Natural killer cell treated with Interleukin-12 subunit alpha and Interleukin-12 subunit beta and Interleukin-15 and Interleukin-18, amount 100 ng/mL, for 72 hours (primary cell): ENCODE results near the gene AKR7A3. TPM values are rescaled to one million over a fixed set of nuclear protein-coding genes. Genes with fewer than 3 reads are reported as not detected.
"Not testable (repeated sequence)": the region's sequence is repeated elsewhere in the genome, so short reads cannot be mapped to it uniquely, and the experiment has no call there.

Experiments
- ATAC-seq, 2 donors: fragments of 150-1000 bp; cut with Tn5 transposase in 1 of 2; sonication (Bioruptor Pico), chemical (Tn5 transposase) in 1 of 2; 2 replicates each; pipeline ENCODE4 v1.10.0; 2021
- DNase-seq: peaks from one replicate; pipeline ENCODE4 v3.0.0; 2022; ENCODE audit warnings: low spot score
- H3K27ac Mint-ChIP-seq, 2 donors: 1 replicate in 1 of 2; 2 replicates in 1 of 2; pipeline ENCODE4 v1.8.0; 2022; ENCODE audit warnings: mixed read lengths in 2 of 2, mild to moderate bottlenecking in 1 of 2, moderate library complexity in 1 of 2
- H3K27me3 Mint-ChIP-seq, 2 donors: 1 replicate in 1 of 2; 2 replicates in 1 of 2; pipeline ENCODE4 v1.8.0; 2022; ENCODE audit warnings: mixed read lengths in 2 of 2
- H3K36me3 Mint-ChIP-seq: one replicate; pipeline ENCODE4 v1.8.0; 2022; ENCODE audit warnings: mixed read lengths
- H3K4me1 Mint-ChIP-seq, 2 donors: 1 replicate in 1 of 2; 2 replicates in 1 of 2; pipeline ENCODE4 v1.8.0; 2022; ENCODE audit warnings: low read depth in 2 of 2, mixed read lengths in 2 of 2, mild to moderate bottlenecking in 1 of 2
- H3K4me3 Mint-ChIP-seq: one replicate; pipeline ENCODE4 v1.8.0; 2022; ENCODE audit warnings: mixed read lengths
- H3K9me3 Mint-ChIP-seq: 2 replicates; pipeline ENCODE4 v1.8.0; 2022; ENCODE audit warnings: mixed read lengths
- total RNA-seq, 2 donors: library from RNA; stranded (reverse); gene quantifications; one replicate each; pipeline ENCODE4 v1.2.3, GENCODE V29; 2022

The AKR7A3 gene
- 1 to 10 TPM in 1 of 2 donors, under 1 TPM in 1; 0.43 to 2.0 TPM for total RNA-seq

DNA sequence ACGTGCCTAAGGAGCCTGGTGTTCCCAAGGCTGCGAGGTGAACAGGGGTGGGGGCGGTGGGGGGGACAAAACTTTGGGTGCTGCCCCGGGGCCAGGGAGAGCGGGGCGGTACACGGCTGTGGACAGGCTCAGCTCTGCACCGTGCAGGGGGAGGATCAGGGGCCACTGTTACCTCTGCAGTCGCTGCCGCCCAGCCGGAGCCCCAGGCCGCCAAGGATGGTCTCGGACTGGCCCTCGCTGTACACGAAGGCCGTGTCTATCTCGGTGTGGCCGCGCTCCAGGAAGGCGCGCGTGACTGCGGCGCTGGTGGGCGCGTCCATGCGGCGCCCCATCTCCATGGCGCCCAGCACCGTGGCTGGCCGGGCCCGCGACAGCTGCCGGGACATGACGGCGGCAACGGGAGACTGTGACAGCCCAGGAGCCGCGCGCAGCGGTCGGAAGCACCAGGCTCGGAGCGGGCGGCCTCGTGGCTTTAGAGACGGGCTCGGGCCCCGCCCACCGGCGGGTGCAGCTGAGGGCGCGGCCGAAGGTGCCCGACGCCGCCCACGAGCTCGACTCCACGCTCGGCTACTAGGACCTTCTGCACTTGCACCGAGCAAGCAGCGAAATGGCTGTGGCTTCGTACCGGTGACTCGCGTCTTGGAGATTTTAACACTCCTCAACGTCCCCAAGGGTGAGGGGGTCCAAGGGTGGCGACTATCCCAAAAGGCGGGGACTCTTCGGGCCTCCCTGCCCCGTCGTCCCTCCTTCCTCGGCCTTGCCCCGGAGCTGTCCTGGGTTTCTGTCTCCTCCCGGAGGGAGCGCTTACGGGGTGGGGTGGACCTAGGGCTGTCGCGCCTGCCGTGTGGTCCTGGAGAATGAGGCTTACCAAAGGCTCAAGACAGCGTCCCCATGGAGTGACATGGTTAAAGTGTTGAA lies at the start of gene AKR7A3:
AKR7A3 (minus strand) TSS at position 447 of the 918 bp plus-strand sequence; CDS start at position 386, 61 bp downstream.
- H3K4me1 Mint-ChIP-seq, H3K36me3 Mint-ChIP-seq, H3K9me3 Mint-ChIP-seq, H3K27ac Mint-ChIP-seq: not testable (repeated sequence)
- H3K27me3 Mint-ChIP-seq: peaks cover 12 to 15% of the 10 kb centered on the region in 2 donors
- DNase-seq (peak; percentile 70), ATAC-seq (peak; percentile 90 to 92)
- H3K4me3 Mint-ChIP-seq: peak within 1 kb of the TSS; percentile 69

DNA sequence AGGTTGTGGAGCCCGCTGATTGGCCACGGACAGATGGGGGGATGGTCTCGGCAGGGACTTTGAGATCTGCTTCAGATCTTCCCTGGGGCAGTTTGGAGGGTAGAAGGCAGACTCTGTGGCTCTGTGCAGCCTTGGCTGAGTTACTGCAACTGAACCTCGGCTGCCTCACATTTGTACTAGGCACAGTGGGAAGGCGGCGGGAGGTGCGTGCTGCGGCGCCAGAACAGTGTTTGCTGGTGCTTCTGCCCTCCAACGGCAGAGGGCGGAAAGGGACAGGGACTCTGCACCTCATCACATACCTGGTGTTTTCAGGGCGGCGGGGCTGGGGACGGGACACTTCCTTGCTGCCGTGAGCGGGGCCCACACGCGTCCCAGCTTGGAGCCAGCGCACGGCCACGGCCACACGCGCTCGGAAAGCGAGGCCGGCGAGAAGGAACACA lies 49.8 kb upstream of the AKR7A3 start:
- H3K36me3 Mint-ChIP-seq: no peaks in the 10 kb centered on the region

DNA sequence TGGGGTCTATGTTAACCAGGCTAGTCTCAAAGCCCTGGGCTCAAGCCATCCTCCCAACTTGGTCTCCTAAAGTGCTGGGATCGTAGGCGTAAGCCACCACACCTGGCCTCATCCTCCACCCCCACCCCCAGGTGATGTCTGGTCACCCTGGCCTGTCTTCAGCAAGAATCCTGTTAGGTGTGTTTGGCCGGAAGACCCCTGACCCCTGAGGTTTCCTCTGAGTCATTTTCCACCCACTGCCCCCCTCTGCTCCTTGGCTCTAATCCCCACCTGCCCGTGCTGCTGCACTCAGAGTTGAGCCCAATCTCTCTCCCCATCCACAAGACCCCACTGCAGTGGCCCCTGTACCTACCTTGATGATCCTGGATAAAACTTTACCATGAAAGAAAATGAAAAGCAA lies 48.7 kb upstream of the AKR7A3 start:
- H3K9me3 Mint-ChIP-seq: no peaks in the 10 kb centered on the region
- H3K27ac Mint-ChIP-seq: no peak overlapping the region
- ATAC-seq: no peak
- H3K4me1 Mint-ChIP-seq: peaks cover 0 to 7% of the 10 kb centered on the region in 2 donors
- H3K36me3 Mint-ChIP-seq: no peaks in the 10 kb centered on the region
- no peak overlapping the region for H3K4me3 Mint-ChIP-seq
- DNase-seq: no peak
- no peaks in the 10 kb centered on the region for H3K27me3 Mint-ChIP-seq

More for the DNA sequence above, 49.8 kb upstream of the AKR7A3 start:
- Mint-ChIP-seq H3K4me1 (peaks cover 0 to 9% of the 10 kb centered on the region in 2 donors), H3K27ac (no peak overlapping the region), H3K9me3 (no peaks in the 10 kb centered on the region), H3K27me3 (no peaks in the 10 kb centered on the region), H3K4me3 (no peak overlapping the region)
- DNase-seq: no peak
- no peak for ATAC-seq

DNA sequence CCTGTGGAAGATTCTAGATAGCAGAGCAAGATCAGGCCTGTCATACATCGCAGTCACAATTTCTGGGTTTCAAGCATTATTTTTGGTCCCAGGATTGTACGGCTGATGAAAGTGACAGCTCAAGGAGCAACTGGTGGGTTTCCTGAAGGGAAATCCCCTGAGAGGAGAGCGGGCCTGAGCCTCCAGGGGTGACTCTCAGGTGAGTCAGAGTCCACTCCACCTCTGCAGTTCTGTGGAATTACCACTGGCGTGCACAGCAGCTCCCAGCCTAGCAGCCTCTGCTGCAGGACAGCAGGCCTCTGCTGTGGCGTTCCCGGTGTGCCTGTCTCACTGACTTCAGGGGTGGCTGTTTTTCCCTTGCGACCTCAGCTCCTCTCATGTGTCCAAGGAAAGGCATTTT lies 48.0 kb upstream of the AKR7A3 start:
- H3K27ac Mint-ChIP-seq: no peak overlapping the region
- no peak for ATAC-seq
- no peaks in the 10 kb centered on the region for H3K27me3 Mint-ChIP-seq
- peaks cover 0 to 7% of the 10 kb centered on the region in 2 donors for H3K4me1 Mint-ChIP-seq
- H3K4me3 Mint-ChIP-seq: no peak overlapping the region
- H3K36me3 Mint-ChIP-seq: no peaks in the 10 kb centered on the region
- H3K9me3 Mint-ChIP-seq: no peaks in the 10 kb centered on the region
- DNase-seq: no peak

DNA sequence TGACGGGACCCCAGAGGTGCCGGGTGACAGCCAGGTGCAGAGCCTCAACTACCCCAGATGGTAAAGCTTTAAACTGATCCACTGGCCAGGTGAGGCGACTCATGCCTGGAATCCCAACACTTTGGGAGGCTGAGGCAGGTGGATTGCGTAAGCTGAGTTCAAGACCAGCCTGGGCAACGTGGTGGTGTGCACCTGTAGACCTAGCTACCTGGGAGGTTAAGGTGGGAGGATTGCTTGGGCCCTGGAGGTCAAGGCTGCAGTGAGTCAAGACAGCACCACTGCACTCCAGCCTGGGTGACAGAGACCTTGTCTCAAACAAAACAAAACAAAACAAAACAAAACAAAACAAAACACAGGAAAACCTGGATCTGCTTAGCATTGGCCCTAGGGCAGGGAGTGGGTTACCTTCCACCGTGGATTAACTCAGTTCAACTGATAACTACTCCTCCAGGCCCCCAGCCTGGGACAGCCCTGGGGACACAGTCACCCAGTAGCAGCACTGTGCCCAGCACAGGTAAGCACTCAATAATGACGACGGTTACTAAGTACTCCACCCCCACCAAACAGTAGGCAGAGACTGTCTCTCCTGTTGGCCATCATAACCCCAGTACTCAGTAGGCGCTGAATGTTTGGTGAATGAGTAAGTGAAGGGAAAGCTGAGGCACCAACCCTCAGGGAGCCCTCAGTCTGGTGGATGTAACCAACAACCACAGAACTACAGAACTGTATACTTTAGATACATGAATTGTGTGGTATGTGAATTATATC lies 45.2 kb upstream of the AKR7A3 start:
- Mint-ChIP-seq H3K27me3 (no peaks in the 10 kb centered on the region), H3K36me3 (no peaks in the 10 kb centered on the region), H3K4me3 (no peak overlapping the region), H3K27ac (no peak overlapping the region), H3K4me1 (peaks cover 0 to 3% of the 10 kb centered on the region in 2 donors), H3K9me3 (no peaks in the 10 kb centered on the region)
- DNase-seq (no peak), ATAC-seq (no peak)

DNA sequence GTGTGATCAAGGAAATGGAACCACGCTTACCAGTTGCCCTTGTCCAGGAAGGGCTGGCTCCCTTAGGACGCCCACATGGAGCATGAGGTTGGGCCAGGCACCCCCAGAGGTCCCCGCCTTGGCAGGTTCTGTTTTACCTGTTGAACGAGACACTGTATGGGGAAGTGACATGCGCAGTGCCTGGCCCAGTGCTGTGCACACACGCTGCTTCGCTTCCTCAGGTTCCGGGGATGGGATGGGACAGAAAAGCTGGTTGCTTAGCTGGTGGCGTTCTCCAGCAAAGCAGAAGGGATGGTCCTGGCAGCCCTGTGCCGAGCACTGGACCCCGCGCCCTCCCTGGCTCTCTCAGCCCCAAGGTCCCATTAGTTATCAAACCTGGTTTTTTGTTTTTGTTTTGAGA lies 44.3 kb upstream of the AKR7A3 start:
- Mint-ChIP-seq H3K36me3 (no peaks in the 10 kb centered on the region), H3K27me3 (no peaks in the 10 kb centered on the region), H3K4me3 (no peak overlapping the region), H3K9me3 (no peaks in the 10 kb centered on the region), H3K4me1 (peaks cover 0 to 3% of the 10 kb centered on the region in 2 donors), H3K27ac (no peak overlapping the region)
- DNase-seq (no peak), ATAC-seq (no peak)

DNA sequence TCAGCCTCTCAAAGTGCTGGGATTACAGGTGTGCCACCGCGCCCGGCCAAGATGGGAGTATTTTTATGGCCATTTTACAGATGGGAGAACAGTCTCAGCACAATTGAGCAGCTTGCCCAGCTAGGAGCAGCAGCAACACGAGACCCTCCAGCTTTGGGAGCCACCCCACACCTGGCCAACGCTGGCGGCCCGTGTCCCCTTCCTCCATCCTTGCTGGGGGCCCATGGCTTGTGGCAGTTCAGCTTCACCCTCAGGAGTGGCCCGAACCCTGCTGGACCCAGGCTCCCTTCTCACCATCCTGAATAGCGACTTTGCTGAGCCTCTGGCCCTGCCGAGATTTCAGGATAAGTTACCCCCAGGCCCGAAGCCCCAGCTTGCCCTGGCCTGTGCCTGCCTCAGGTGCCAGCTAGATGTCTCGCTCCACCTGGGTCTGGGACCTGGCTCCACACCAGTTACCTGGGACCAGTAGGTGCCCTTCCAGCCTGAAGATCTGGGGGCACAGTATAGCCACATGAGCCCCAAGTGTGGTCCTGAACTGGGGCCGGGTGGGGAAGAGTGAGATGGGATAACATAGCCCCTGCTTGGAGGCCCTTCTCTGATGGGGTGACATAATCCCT lies 42.8 kb upstream of the AKR7A3 start:
- Mint-ChIP-seq H3K4me3 (no peak overlapping the region), H3K9me3 (no peaks in the 10 kb centered on the region), H3K27ac (no peak overlapping the region), H3K4me1 (no peaks in the 10 kb centered on the region), H3K36me3 (no peaks in the 10 kb centered on the region), H3K27me3 (no peaks in the 10 kb centered on the region)
- DNase-seq (no peak), ATAC-seq (no peak)

DNA sequence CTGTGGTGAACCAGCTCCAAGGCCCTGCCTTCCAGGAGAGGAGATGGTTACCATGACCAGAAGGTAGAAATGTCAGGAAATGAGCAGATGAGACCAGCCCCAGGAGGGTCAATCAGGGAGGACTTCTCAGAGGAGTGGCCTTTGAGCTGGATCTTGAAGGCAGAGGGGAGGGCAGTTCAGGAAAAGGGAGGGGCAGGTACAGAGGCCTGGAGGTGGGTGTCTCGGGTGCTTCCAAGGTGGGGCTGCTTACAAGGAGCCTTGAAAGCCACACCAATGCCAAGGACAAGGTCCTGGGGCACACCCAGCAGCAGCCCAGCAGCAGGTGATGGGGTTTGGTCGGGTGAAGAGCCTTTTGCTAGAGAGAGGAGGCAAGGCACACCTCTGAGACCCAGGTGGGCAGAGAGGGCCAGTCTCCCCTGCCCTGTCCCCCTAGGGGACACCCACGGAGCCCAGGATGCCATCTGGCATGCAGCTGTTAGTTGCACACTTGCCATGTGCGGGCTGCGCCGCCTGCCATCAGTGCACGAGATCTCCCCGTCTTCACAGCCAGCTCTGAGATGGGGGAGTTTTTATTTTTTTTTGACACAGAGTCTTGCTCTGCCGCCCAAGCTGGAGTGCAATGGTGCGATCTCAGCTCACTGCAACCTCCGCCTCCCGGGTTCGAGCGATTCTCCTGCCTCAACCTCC lies 42.0 kb upstream of the AKR7A3 start:
- Mint-ChIP-seq H3K27ac (no peak overlapping the region), H3K4me1 (no peaks in the 10 kb centered on the region), H3K9me3 (no peaks in the 10 kb centered on the region), H3K4me3 (no peak overlapping the region), H3K36me3 (no peaks in the 10 kb centered on the region), H3K27me3 (no peaks in the 10 kb centered on the region)
- no peak for DNase-seq
- ATAC-seq: peak in 1 of 2 donors; percentile 5

DNA sequence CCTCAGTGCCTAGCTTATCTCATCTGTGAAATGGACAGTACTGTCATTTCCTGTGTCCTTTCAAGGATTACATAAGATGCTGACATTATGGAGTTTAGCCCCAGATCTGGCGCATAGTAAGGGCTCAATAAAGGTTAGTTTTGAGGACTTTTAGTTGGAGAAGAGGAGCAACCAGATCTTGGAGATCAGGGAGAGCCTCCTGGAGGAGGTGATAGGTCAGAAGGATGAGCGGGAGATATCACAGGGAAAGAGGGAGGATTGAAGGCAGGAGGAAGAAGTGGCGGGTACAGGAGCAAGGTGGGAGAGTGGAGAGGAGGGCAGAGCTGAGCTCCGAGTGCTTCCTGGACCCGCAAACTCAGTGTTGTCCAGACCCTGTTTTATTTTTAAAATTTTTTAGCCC lies 41.0 kb upstream of the AKR7A3 start:
- Mint-ChIP-seq H3K27ac (peak overlapping the region in 1 of 2 donors; percentile 6), H3K27me3 (no peaks in the 10 kb centered on the region), H3K36me3 (no peaks in the 10 kb centered on the region), H3K4me1 (no peaks in the 10 kb centered on the region), H3K9me3 (no peaks in the 10 kb centered on the region), H3K4me3 (no peak overlapping the region)
- no peak for DNase-seq
- ATAC-seq: no peak

DNA sequence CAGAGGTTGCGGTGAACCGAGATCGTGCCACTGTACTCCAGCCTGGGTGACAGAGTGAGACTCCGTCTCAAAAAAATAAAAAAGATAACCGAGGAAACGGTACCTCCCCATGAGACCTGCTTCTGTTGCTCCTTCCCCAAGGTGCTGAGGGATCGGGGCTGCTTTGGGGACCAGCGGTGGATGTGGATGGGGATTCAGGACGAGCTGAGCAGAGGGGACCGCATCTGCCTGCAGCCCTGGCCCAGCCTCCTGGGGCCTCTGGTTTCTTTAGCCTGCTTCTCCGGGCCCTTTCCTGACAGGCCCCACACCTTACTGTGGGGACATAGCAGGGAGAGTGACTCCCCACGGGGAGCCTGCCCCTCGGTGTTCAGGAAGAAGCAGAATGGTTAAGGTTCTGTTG lies 40.6 kb upstream of the AKR7A3 start:
- no peaks in the 10 kb centered on the region for H3K36me3 Mint-ChIP-seq
- H3K27ac Mint-ChIP-seq: peak overlapping the region in 1 of 2 donors; percentile 6
- ATAC-seq (no peak), DNase-seq (no peak)
- H3K4me3 Mint-ChIP-seq: no peak overlapping the region
- no peaks in the 10 kb centered on the region for H3K27me3 Mint-ChIP-seq
- no peaks in the 10 kb centered on the region for H3K9me3 Mint-ChIP-seq
- no peaks in the 10 kb centered on the region for H3K4me1 Mint-ChIP-seq

DNA sequence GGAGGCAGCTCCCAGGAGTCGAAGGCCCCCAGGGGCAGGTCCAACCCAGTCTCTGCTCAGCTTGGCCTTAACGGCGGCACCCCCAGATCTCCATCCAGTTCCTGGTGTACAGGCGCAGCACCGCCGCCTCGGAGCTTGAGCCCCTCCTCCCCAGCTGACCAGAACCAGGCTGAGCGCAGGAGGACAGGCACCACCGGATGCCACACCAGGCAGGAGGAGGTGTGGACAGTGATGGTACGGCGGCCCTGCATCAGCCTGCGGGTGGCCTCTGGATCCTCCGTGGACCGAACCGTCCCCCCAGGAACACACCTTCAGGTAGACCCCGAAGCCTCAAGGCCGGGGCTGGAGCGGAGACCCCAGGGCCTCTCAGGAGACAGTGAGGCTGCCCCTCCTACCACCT lies 39.9 kb upstream of the AKR7A3 start:
- Mint-ChIP-seq H3K27ac (no peak overlapping the region), H3K4me3 (no peak overlapping the region), H3K4me1 (no peaks in the 10 kb centered on the region), H3K9me3 (no peaks in the 10 kb centered on the region), H3K27me3 (no peaks in the 10 kb centered on the region), H3K36me3 (no peaks in the 10 kb centered on the region)
- no peak for DNase-seq
- no peak for ATAC-seq

DNA sequence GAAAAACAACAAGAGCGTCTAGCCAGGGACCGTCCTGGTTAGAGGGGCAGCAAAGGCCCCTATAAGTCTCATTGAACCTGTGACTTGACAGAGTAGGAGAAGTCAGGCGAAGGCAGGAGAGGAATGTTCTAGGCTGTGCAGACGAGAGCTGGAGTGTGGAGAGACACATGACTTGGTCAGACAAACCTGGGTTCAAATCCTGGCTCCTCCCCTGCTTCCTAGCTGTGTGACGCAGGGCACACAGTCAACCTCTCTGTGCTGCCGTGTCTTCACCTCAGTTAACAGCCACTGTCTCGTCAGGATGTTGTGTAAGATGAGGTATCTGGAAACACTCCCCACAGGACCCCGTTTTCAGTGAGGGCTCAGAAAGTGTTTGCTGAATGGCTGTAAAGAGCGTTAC lies 39.2 kb upstream of the AKR7A3 start:
- Mint-ChIP-seq H3K36me3 (no peaks in the 10 kb centered on the region), H3K9me3 (no peaks in the 10 kb centered on the region), H3K4me3 (no peak overlapping the region), H3K4me1 (no peaks in the 10 kb centered on the region), H3K27me3 (no peaks in the 10 kb centered on the region), H3K27ac (no peak overlapping the region)
- no peak for ATAC-seq
- no peak for DNase-seq

DNA sequence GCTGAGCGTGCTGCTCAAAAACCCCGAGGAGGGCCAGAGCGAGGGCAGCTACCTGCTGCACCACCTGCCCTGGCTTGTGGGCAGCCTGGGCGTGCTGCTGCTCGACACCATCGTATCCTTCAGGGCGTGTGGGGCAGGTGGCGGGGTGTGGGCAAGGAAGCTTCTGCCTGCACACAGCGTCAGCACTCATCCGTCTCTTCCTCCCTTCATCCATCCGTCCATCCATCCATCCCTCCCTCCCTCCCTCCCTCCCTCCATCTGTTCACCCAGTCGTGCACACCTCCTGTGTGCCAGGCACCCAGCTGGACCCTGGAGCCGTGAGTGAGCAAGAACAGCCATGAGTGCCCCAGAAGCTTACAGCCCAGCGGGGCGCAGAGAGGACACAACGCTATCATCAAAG lies 38.7 kb upstream of the AKR7A3 start:
- H3K27me3 Mint-ChIP-seq: no peaks in the 10 kb centered on the region
- H3K4me3 Mint-ChIP-seq: no peak overlapping the region
- H3K9me3 Mint-ChIP-seq: no peaks in the 10 kb centered on the region
- DNase-seq (no peak), ATAC-seq (no peak)
- H3K36me3 Mint-ChIP-seq: no peaks in the 10 kb centered on the region
- H3K4me1 Mint-ChIP-seq: peaks cover 0 to 2% of the 10 kb centered on the region in 2 donors
- no peak overlapping the region for H3K27ac Mint-ChIP-seq
